ENCODE measurements around the gene MINAR1.

GRCh38 chr15:79408041-79408440, 24.1 kb upstream of the MINAR1 start:
- no peak for TF ChIP-seq EP300 (IDR thresholded peaks at IDR 0.05)
- TF ChIP-seq CTCF (IDR thresholded peaks at IDR 0.05), result no peak
- TF ChIP-seq POLR2A (IDR thresholded peaks at IDR 0.05), result no peak
- TF ChIP-seq POLR2AphosphoS5 (IDR thresholded peaks at IDR 0.05), result no peak

Measured in sigmoid colon (tissue), 4 donors.